Measurements from ENCODE around the gene HEATR3.

- TF ChIP-seq CTCF (conservative IDR thresholded peaks at IDR 0.05; ENCODE audit: low read depth, low read length) (no peak), EZH2 (IDR thresholded peaks at IDR 0.05; ENCODE audit: borderline replicate concordance, low read depth, low read length, poor library complexity, severe bottlenecking) (no peak)
These were observed 55.5 kb downstream of the HEATR3 start for GRCh38 chr16:50121278-50121677.
